ENCODE measurements around the gene FGF10. TPM values are rescaled to one million over a fixed set of nuclear protein-coding genes. Genes with fewer than 3 reads are reported as not detected.

The FGF10 gene
- total and polyA plus RNA-seq, 3 donors from 2014 or later = 2.3 to 4.4 (median 3.3) TPM

- WGBS, 2 donors = 24 to 52% methylated on average over 1 of the region's 1 CpG
- H3K27ac ChIP-seq = no peak overlapping the region
- no peaks in the 10 kb centered on the region for H3K27me3 ChIP-seq
- DNase-seq = no peak
- no peak for TF ChIP-seq POLR2A (IDR thresholded peaks at IDR 0.05)
- TF ChIP-seq, protein P1, sequence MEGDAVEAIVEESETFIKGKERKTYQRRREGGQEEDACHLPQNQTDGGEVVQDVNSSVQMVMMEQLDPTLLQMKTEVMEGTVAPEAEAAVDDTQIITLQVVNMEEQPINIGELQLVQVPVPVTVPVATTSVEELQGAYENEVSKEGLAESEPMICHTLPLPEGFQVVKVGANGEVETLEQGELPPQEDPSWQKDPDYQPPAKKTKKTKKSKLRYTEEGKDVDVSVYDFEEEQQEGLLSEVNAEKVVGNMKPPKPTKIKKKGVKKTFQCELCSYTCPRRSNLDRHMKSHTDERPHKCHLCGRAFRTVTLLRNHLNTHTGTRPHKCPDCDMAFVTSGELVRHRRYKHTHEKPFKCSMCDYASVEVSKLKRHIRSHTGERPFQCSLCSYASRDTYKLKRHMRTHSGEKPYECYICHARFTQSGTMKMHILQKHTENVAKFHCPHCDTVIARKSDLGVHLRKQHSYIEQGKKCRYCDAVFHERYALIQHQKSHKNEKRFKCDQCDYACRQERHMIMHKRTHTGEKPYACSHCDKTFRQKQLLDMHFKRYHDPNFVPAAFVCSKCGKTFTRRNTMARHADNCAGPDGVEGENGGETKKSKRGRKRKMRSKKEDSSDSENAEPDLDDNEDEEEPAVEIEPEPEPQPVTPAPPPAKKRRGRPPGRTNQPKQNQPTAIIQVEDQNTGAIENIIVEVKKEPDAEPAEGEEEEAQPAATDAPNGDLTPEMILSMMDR (IDR thresholded peaks at IDR 0.05) = no peak
- no peaks in the 10 kb centered on the region for H3K4me1 ChIP-seq
- no peaks in the 10 kb centered on the region for H3K36me3 ChIP-seq (ENCODE audit: low read depth, missing control alignments)
- no peaks in the 10 kb centered on the region for H3K9me3 ChIP-seq
- intact Hi-C loops (cut with DNase I; ENCODE audit: low total_unique reads) = no loop called here
- no peak overlapping the region for H3K4me3 ChIP-seq
These were observed 76.8 kb downstream of the FGF10 start for GRCh38 chr5:44312374-44312773.

- Histone ChIP-seq H3K27me3 (no peaks in the 10 kb centered on the region), H3K27ac (no peak overlapping the region), H3K9me3 (no peaks in the 10 kb centered on the region), H3K4me3 (no peak overlapping the region), H3K36me3 (ENCODE audit: low read depth, missing control alignments) (no peaks in the 10 kb centered on the region), H3K4me1 (no peaks in the 10 kb centered on the region)
- intact Hi-C loops (cut with DNase I; ENCODE audit: low total_unique reads) = no loop called here
- DNase-seq = no peak
- WGBS, 2 donors = 79 to 97% methylated on average over 1 of the region's 1 CpG
- TF ChIP-seq, protein P1 (IDR thresholded peaks at IDR 0.05) = no peak
- no peak for TF ChIP-seq POLR2A (IDR thresholded peaks at IDR 0.05)
These were observed 88.7 kb downstream of the FGF10 start for GRCh38 chr5:44300551-44300950.

DNA sequence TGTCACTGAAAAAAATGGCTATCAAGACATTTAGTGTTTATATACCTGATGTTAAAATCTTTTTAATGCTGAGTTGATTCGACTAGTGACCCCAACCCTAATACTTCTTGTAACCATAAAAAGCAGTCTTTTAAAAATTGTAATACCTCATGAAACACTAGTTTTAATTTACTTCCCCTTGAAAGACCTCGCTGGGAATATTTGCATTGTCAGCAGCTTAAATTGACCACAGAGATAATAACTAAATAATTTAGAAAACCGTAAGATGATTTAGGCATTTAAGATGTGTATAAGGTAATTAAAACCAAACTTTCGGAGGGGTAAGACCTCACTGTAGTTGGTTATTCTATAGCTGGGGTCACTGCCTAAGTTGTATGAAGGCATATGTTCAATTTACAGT is 89.8 kb downstream of the FGF10 start:
- 80 to 91% methylated on average over 4 of the region's 4 CpGs for WGBS, 2 donors
- Histone ChIP-seq H3K9me3 (no peaks in the 10 kb centered on the region), H3K4me3 (no peak overlapping the region), H3K4me1 (no peaks in the 10 kb centered on the region), H3K27ac (no peak overlapping the region), H3K27me3 (no peaks in the 10 kb centered on the region), H3K36me3 (ENCODE audit: low read depth, missing control alignments) (no peaks in the 10 kb centered on the region)
- intact Hi-C loops (cut with DNase I; ENCODE audit: low total_unique reads) = no loop called here
- TF ChIP-seq, protein P1 (IDR thresholded peaks at IDR 0.05) = no peak
- no peak for TF ChIP-seq POLR2A (IDR thresholded peaks at IDR 0.05)
- no peak for DNase-seq

GRCh38 chr5:44294516-44294915 is 94.7 kb downstream of the FGF10 start:
- no peaks in the 10 kb centered on the region for H3K36me3 ChIP-seq (ENCODE audit: low read depth, missing control alignments)
- H3K4me1 ChIP-seq = no peaks in the 10 kb centered on the region
- H3K27me3 ChIP-seq = no peaks in the 10 kb centered on the region
- TF ChIP-seq, protein P1 (IDR thresholded peaks at IDR 0.05) = no peak
- no peak for TF ChIP-seq POLR2A (IDR thresholded peaks at IDR 0.05)
- DNase-seq = peak; percentile 44
- H3K4me3 ChIP-seq = no peak overlapping the region
- H3K9me3 ChIP-seq = no peaks in the 10 kb centered on the region
- 64 to 88% methylated on average over 2 of the region's 2 CpGs for WGBS, 2 donors
- intact Hi-C loops (cut with DNase I; ENCODE audit: low total_unique reads) = no loop called here
- no peak overlapping the region for H3K27ac ChIP-seq

- Histone ChIP-seq H3K27me3 (no peaks in the 10 kb centered on the region), H3K9me3 (no peaks in the 10 kb centered on the region), H3K4me3 (no peak overlapping the region), H3K36me3 (ENCODE audit: low read depth, missing control alignments) (no peaks in the 10 kb centered on the region), H3K27ac (no peak overlapping the region), H3K4me1 (no peaks in the 10 kb centered on the region)
- intact Hi-C loops (cut with DNase I; ENCODE audit: low total_unique reads) = no loop called here
- no peak for DNase-seq
- TF ChIP-seq, protein P1 (IDR thresholded peaks at IDR 0.05) = no peak
- WGBS, 2 donors = 56 to 57% methylated on average over 2 of the region's 2 CpGs
These were observed 96.5 kb downstream of the FGF10 start for GRCh38 chr5:44292736-44293135.
